HG03439 (cell line): ENCODE results near the gene NCF4.

Experiments used
- ATAC-seq: cut with Tn5 transposase; IDR thresholded peaks from one replicate; pipeline ENCODE4 v1.9.1; 2021; ENCODE audit warnings: mild to moderate bottlenecking, moderate library complexity; ENCODE audit not compliant: unreplicated experiment

The NCF4 gene

GRCh38 chr22:36892292-36892691 lies 31.5 kb downstream of the NCF4 start:
- ATAC-seq, result no peak

- ATAC-seq, result no peak
These were observed 32.5 kb downstream of the NCF4 start for GRCh38 chr22:36893262-36893661.

GRCh38 chr22:36894266-36894665 lies 33.5 kb downstream of the NCF4 start:
- ATAC-seq, result no peak

- ATAC-seq, result no peak
These were observed 36.8 kb downstream of the NCF4 start for GRCh38 chr22:36897611-36898010.

GRCh38 chr22:36898690-36899089 lies 37.9 kb downstream of the NCF4 start:
- ATAC-seq, result no peak

GRCh38 chr22:36899498-36899897 lies 38.7 kb downstream of the NCF4 start:
- no peak for ATAC-seq

- ATAC-seq, result no peak
These were observed 39.4 kb downstream of the NCF4 start for GRCh38 chr22:36900225-36900624.

GRCh38 chr22:36900880-36901279 lies 40.1 kb downstream of the NCF4 start:
- no peak for ATAC-seq

- no peak for ATAC-seq
These were observed 40.8 kb downstream of the NCF4 start for GRCh38 chr22:36901411-36902142.

- no peak for ATAC-seq
These were observed 41.5 kb downstream of the NCF4 start for GRCh38 chr22:36902143-36902926.

GRCh38 chr22:36904260-36904880 lies 43.6 kb downstream of the NCF4 start:
- ATAC-seq, result no peak

- no peak for ATAC-seq
These were observed 46.7 kb downstream of the NCF4 start for GRCh38 chr22:36907253-36908195.

- ATAC-seq, result no peak
These were observed 49.7 kb downstream of the NCF4 start for GRCh38 chr22:36910461-36910860.

- ATAC-seq, result no peak
These were observed 51.3 kb downstream of the NCF4 start for GRCh38 chr22:36911887-36912661.

GRCh38 chr22:36912694-36913426 lies 52.1 kb downstream of the NCF4 start:
- ATAC-seq, result no peak

GRCh38 chr22:36913427-36914389 lies 52.9 kb downstream of the NCF4 start, which contains the start of gene CSF2RB:
Gene CSF2RB, plus strand, starts transcription at chr22:36913628. Its CDS starts 8,580 bp downstream, at chr22:36922208.
- no peak for ATAC-seq

GRCh38 chr22:36914390-36914752 lies 53.6 kb downstream of the NCF4 start:
- no peak for ATAC-seq

- no peak for ATAC-seq
These were observed 55.2 kb downstream of the NCF4 start for GRCh38 chr22:36916034-36916433.
